PC-3 (cell line): Measurements from ENCODE around the gene SGPL1. TPM values are rescaled to one million over a fixed set of nuclear protein-coding genes. Genes with fewer than 3 reads are reported as not detected.

Experiments
- ATAC-seq: fragments of 200-7000 bp; cut with Tn5 transposase; 2 replicates; pipeline ENCODE4 v1.9.1; 2020; ENCODE audit warnings: mild to moderate bottlenecking, moderate library complexity
- BruUV-seq: library from RNA; stranded (reverse); fragments of 400-500 nt; replicated peaks from 2 replicates; lab custom pipeline; 2021; lab: Mats Ljungman, UMichigan
- CTCF ChIA-PET: fragments of 300-600 bp; sonication (Branson Sonifier 250); formaldehyde crosslinking; loops from one replicate; lab custom pipeline; 2022; ENCODE audit warnings: antibody characterized with exemption; lab: Charles Lee
- POLR2A ChIA-PET: fragments of 300-600 bp; sonication (Branson Sonifier 250); formaldehyde crosslinking; loops from one replicate; lab custom pipeline; 2022; ENCODE audit warnings: antibody characterized with exemption; ENCODE audit not compliant: unreplicated experiment; lab: Charles Lee
- DNase-seq: peaks from one replicate; pipeline ENCODE4 v3.0.0-alpha.2; 2015
- H2AFZ ChIP-seq: fragments of 300-600 bp; sonication (generic); 2 replicates; pipeline ENCODE4 v1.6.0; 2016; ENCODE audit warnings: antibody characterized with exemption, low read length
- H3F3A ChIP-seq: fragments of 300-600 bp; sonication (generic); one replicate; pipeline ENCODE4 v1.6.0; 2017; ENCODE audit warnings: antibody characterized with exemption, low read length, control low read depth, mild to moderate bottlenecking; ENCODE audit not compliant: unreplicated experiment
- H3K27ac ChIP-seq: fragments of 300-600 bp; sonication (generic); 2 replicates; pipeline ENCODE4 v1.5.1; 2016; ENCODE audit warnings: mild to moderate bottlenecking, low read length
- H3K27me3 ChIP-seq: fragments of 300-600 bp; sonication (generic); 2 replicates; pipeline ENCODE4 v1.6.1; 2016; ENCODE audit warnings: low read length, mixed read lengths
- H3K36me3 ChIP-seq: fragments of 300-600 bp; sonication (generic); 2 replicates; pipeline ENCODE4 v1.6.1; 2016; ENCODE audit warnings: low read depth, mixed run types, low read length, mixed read lengths
- H3K4me1 ChIP-seq: fragments of 300-600 bp; sonication (generic); 2 replicates; pipeline ENCODE4 v1.5.1; 2016; ENCODE audit warnings: low read length; ENCODE audit not compliant: insufficient read depth
- H3K4me2 ChIP-seq: fragments of 300-600 bp; sonication (generic); 2 replicates; pipeline ENCODE4 v1.6.0; 2016; ENCODE audit warnings: low read length
- H3K4me3 ChIP-seq: fragments of 300-600 bp; sonication (generic); 2 replicates; pipeline ENCODE4 v1.5.1; 2016; ENCODE audit warnings: mild to moderate bottlenecking, low read length, mixed read lengths
- H3K79me2 ChIP-seq: fragments of 300-600 bp; sonication (generic); 2 replicates; pipeline ENCODE4 v1.6.1; 2017; ENCODE audit warnings: low read length, mixed read lengths
- H3K9ac ChIP-seq: fragments of 300-600 bp; sonication (generic); 2 replicates; pipeline ENCODE4 v1.6.0; 2016; ENCODE audit warnings: mild to moderate bottlenecking, low read length
- H3K9me2 ChIP-seq: fragments of 300-600 bp; sonication (generic); replicated peaks from 2 replicates; pipeline ENCODE4 v1.6.1; 2016; ENCODE audit warnings: mixed run types, low read length, mixed read lengths
- H3K9me3 ChIP-seq: fragments of 300-600 bp; sonication (generic); 2 replicates; pipeline ENCODE4 v1.6.1; 2016; ENCODE audit warnings: low read length, mixed read lengths
- H4K20me1 ChIP-seq: fragments of 300-600 bp; sonication (generic); 2 replicates; pipeline ENCODE4 v1.6.1; 2016; ENCODE audit warnings: low read length, mixed read lengths
- EZH2 ChIP-seq: fragments of 300-600 bp; sonication (generic); IDR thresholded peaks from one replicate; pipeline ENCODE4 v1.6.1; 2017; ENCODE audit warnings: antibody characterized with exemption, mild to moderate bottlenecking, low read length; ENCODE audit not compliant: unreplicated experiment
- EZH2phosphoT487 ChIP-seq: fragments of 300-600 bp; sonication (generic); IDR thresholded peaks from 2 replicates; pipeline ENCODE4 v1.6.1; 2018; ENCODE audit warnings: mild to moderate bottlenecking, antibody characterized with exemption, low read length, borderline replicate concordance
- intact Hi-C: fragments of 100-400 bp; cut with micrococcal nuclease; formaldehyde crosslinking; loops from 2 replicates; pipeline ENCODE4 v1.9.0; 2023
- total RNA-seq: library from RNA; depleted of rRNA; stranded (reverse); fragments of >200 nt; gene quantifications from 2 replicates; pipeline ENCODE4 v1.2.3, GENCODE V29; 2014
- TF ChIP-seq, protein P1 (sequence below): fragments of 300-600 bp; sonication (generic); conservative IDR thresholded peaks from 2 replicates; pipeline ENCODE4 v1.5.1; 2017; ENCODE audit warnings: antibody characterized with exemption, low read depth, mild to moderate bottlenecking, low read length

The SGPL1 gene
- total RNA-seq, 1 experiment from 2014 or later = 77.6 TPM

DNA sequence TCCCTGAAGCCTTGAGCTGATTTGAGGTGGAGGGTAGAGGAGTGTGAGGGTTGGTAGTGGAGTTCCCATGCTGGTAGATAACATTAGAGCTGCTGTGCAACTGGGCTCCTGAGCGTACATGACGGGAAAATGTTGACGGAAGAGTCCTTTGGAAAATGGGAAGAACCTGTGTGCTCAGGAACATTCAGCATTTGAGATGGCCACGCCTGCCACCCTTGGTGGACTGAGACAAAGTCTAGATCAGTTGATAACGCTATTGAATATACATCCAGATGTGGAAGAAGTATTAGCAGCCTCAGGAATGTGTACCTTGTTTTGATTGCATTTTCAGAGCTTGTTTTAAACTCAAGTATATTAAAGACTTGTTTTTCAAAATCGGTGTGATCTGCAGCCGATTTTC is 56.5 kb downstream of the SGPL1 start:
- Histone ChIP-seq H3K4me2 (no peak overlapping the region), H3K36me3 (peaks cover 48% of the 10 kb centered on the region), H3K4me3 (no peak overlapping the region), H3K79me2 (no peaks in the 10 kb centered on the region), H3F3A (no peaks in the 10 kb centered on the region), H2AFZ (no peak overlapping the region), H3K27me3 (no peaks in the 10 kb centered on the region), H3K9me3 (no peaks in the 10 kb centered on the region), H3K9ac (no peak overlapping the region), H4K20me1 (no peaks in the 10 kb centered on the region), H3K27ac (no peak overlapping the region), H3K4me1 (peaks cover 10% of the 10 kb centered on the region), H3K9me2 (no peaks in the 10 kb centered on the region)
- ChIA-PET POLR2A (no interaction called here), CTCF (no interaction called here)
- DNase-seq (no peak), ATAC-seq (no peak)
- intact Hi-C loops = no loop called here
- TF ChIP-seq EZH2phosphoT487 = no peak
- TF ChIP-seq, protein P1, sequence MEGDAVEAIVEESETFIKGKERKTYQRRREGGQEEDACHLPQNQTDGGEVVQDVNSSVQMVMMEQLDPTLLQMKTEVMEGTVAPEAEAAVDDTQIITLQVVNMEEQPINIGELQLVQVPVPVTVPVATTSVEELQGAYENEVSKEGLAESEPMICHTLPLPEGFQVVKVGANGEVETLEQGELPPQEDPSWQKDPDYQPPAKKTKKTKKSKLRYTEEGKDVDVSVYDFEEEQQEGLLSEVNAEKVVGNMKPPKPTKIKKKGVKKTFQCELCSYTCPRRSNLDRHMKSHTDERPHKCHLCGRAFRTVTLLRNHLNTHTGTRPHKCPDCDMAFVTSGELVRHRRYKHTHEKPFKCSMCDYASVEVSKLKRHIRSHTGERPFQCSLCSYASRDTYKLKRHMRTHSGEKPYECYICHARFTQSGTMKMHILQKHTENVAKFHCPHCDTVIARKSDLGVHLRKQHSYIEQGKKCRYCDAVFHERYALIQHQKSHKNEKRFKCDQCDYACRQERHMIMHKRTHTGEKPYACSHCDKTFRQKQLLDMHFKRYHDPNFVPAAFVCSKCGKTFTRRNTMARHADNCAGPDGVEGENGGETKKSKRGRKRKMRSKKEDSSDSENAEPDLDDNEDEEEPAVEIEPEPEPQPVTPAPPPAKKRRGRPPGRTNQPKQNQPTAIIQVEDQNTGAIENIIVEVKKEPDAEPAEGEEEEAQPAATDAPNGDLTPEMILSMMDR = no peak
- no peak for TF ChIP-seq EZH2
- no TSS peak for BruUV-seq

DNA sequence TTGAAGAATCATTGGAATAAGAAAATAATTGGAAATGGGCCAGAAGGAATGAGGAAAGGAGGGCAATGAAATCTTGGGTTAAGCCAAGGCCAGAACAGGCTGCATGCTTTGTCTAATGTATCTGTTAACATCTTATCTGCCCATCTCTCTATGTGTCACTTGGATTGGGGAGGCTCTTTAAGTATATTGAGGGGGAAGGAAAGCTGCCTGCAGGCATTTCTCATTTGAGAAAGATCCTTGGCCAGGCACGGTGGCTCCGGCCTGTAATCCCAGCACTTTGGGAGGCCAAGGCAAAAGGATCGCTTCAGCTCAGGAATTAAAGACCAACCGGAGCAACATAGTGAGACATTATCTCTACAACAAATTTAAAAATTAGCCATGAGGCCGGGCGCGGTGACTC is 58.3 kb downstream of the SGPL1 start:
- CTCF ChIA-PET = no interaction called here
- intact Hi-C loops = no loop called here
- Histone ChIP-seq H3F3A (no peaks in the 10 kb centered on the region), H3K36me3 (peaks cover 58% of the 10 kb centered on the region), H3K27ac (no peak overlapping the region), H4K20me1 (no peaks in the 10 kb centered on the region), H3K9ac (no peak overlapping the region), H3K4me1 (peaks cover 6% of the 10 kb centered on the region), H3K27me3 (no peaks in the 10 kb centered on the region), H3K9me2 (no peaks in the 10 kb centered on the region), H3K4me2 (no peak overlapping the region), H3K4me3 (no peak overlapping the region), H3K79me2 (no peaks in the 10 kb centered on the region), H2AFZ (no peak overlapping the region), H3K9me3 (no peaks in the 10 kb centered on the region)
- BruUV-seq = no TSS peak
- no peak for TF ChIP-seq EZH2
- ATAC-seq (no peak), DNase-seq (peak; percentile 27)
- POLR2A ChIA-PET = no interaction called here

DNA sequence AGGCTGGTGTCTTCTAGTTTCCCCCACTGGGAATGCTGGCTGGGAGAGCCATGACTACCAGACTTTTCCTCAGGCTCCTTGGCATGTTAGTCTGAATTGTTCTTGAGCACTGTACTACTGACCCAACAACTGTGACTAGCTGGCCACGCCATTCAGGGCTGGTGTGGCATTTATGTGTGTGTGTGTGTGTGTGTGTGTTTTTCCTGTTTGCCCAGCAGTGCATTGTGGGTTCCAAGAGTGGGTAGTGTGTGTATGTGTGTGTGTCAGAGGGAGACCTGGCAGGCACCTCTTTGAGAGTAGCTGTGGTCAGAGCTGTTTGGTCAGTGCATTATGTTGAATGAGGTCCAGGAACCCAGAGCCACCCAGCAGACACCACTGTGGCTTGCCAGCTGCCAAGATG is 63.5 kb downstream of the SGPL1 start:
- POLR2A ChIA-PET = no interaction called here
- CTCF ChIA-PET = interaction anchor here (1.0 kb wide), 1 partner anchor 118 kb away, joined by 3 read pairs; no protein-coding TSS in a partner anchor

More for the DNA sequence above, 63.5 kb downstream of the SGPL1 start:
- Histone ChIP-seq H3K27me3 (no peaks in the 10 kb centered on the region), H3F3A (no peaks in the 10 kb centered on the region), H3K9me3 (no peaks in the 10 kb centered on the region), H3K4me3 (no peak overlapping the region), H3K4me2 (no peak overlapping the region), H3K9ac (no peak overlapping the region), H3K79me2 (no peaks in the 10 kb centered on the region), H3K36me3 (peaks cover 45% of the 10 kb centered on the region), H2AFZ (no peak overlapping the region), H4K20me1 (no peaks in the 10 kb centered on the region), H3K27ac (peak overlapping the region; percentile 26), H3K9me2 (no peaks in the 10 kb centered on the region), H3K4me1 (peaks cover 16% of the 10 kb centered on the region)
- ATAC-seq (peak; percentile 67), DNase-seq (peak; percentile 69)
- intact Hi-C loops = no loop called here
- no peak for TF ChIP-seq EZH2
- BruUV-seq = no TSS peak
